Heart left ventricle (tissue), 13 donors: ENCODE results near the gene ACP7.

Experiments
- CTCF ChIP-seq, 12 donors: fragments of 200-600 bp; sonication (generic) in 4 of 12; IDR thresholded peaks; one replicate each; pipeline versions ENCODE4 v1.5.0 to v1.8.0; 2018 to 2022; ENCODE audit warnings: antibody characterized with exemption in 12 of 12, mild to moderate bottlenecking in 5 of 12
- POLR2A ChIP-seq, 2 donors: fragments of 450-650 bp; IDR thresholded peaks; one replicate each; pipeline ENCODE4 v1.6.1; 2017; ENCODE audit warnings: antibody characterized with exemption in 2 of 2, mild to moderate bottlenecking in 2 of 2, moderate library complexity in 2 of 2
- donor health status: ischemic (EF 13 %, LVEDD 7.1; RV severe dilation, severe dysfunction).
- donor health status: DM: no; HTN: yes; CAD: no.
- donor health status: DM: no; HTN: no; CAD: no.
- donor health status: ischemic (EF 25% LVEDD 6.9; RV normal size, moderate dysfunction).
- donor health status: ischemic (EF 25% LVEDD 5.7; RV mildly dilated, moderate dysfunction).
- donor health status: ischemic (EF 35%, LVEDD 5.7; RV mildly dilated, moderate dysfunction).
- donor health status: nonischemic (EF 11% LVEDD 7.7; RV severe dilation, severe dysfunction).
- donor health status: DM: yes; HTN: yes; CAD: no.
- donor health status: PGD.
- donor health status: ischemic (EF 29% LVEDD 5.4; RV normal size, mild dysfunction).
- donor health status: nonischemic (EF 23%, LVEDD 6.1; RV moderate dilation, normal function).

- no peak for TF ChIP-seq POLR2A (IDR thresholded peaks at IDR 0.05)
- TF ChIP-seq CTCF (IDR thresholded peaks at IDR 0.05) = no peak
Observed at GRCh38 chr19:39082167-39082566, 2.0 kb upstream of the ACP7 start.
